Osteoblast (primary cell): Measurements from ENCODE around the gene TMPRSS5. TPM values are rescaled to one million over a fixed set of nuclear protein-coding genes. Genes with fewer than 3 reads are reported as not detected.

Experiments used
- DNase-seq: peaks from one replicate; pipeline ENCODE4 v3.0.0; 2011; ENCODE audit warnings: low spot score, mixed read lengths; ENCODE audit not compliant: insufficient read length; ENCODE audit errors: missing footprints
- H2AFZ ChIP-seq: 2 replicates; pipeline ENCODE4 v1.6.0; 2011; ENCODE audit warnings: mild to moderate bottlenecking, low read length
- H3K27ac ChIP-seq: 2 replicates; pipeline ENCODE4 v1.5.1; 2011; ENCODE audit warnings: mild to moderate bottlenecking, low read depth, low read length, moderate library complexity
- H3K27me3 ChIP-seq: 2 replicates; pipeline ENCODE4 v1.6.0; 2012; ENCODE audit warnings: mild to moderate bottlenecking, control low read depth, inconsistent platforms, low read length, moderate library complexity; ENCODE audit not compliant: insufficient read depth
- H3K36me3 ChIP-seq: 2 replicates; pipeline ENCODE4 v1.5.1; 2011; ENCODE audit warnings: mild to moderate bottlenecking, low read length, control low read depth, moderate library complexity; ENCODE audit not compliant: insufficient read depth
- H3K4me1 ChIP-seq: 2 replicates; pipeline ENCODE4 v1.5.1; 2011; ENCODE audit warnings: mild to moderate bottlenecking, low read length, control low read depth, moderate library complexity; ENCODE audit not compliant: insufficient read depth
- H3K4me2 ChIP-seq: 2 replicates; pipeline ENCODE4 v1.6.0; 2011; ENCODE audit warnings: mild to moderate bottlenecking, low read length; ENCODE audit not compliant: insufficient read depth
- H3K4me3 ChIP-seq: fragments of 200-600 bp; sonication (generic); 3 replicates; pipeline ENCODE4 v1.5.1; 2012; ENCODE audit warnings: mild to moderate bottlenecking, low read length, inconsistent platforms; ENCODE audit not compliant: insufficient read depth
- H3K79me2 ChIP-seq: 2 replicates; pipeline ENCODE4 v1.6.0; 2012; ENCODE audit warnings: mild to moderate bottlenecking, low read length, control low read depth, inconsistent platforms; ENCODE audit not compliant: insufficient read depth
- H3K9me3 ChIP-seq: 2 replicates; pipeline ENCODE4 v1.5.1; 2011; ENCODE audit warnings: low read depth, low read length, control low read depth
- H4K20me1 ChIP-seq: 2 replicates; pipeline ENCODE4 v1.6.0; 2012; ENCODE audit warnings: mild to moderate bottlenecking, low read length, control low read depth; ENCODE audit not compliant: insufficient read depth
- total RNA-seq: library from RNA; depleted of rRNA; stranded (reverse); fragments of >200 nt; gene quantifications from 2 replicates; pipeline ENCODE4 v1.2.3, GENCODE V29; 2012
- TF ChIP-seq, protein P1 (sequence below): IDR thresholded peaks from 2 replicates; pipeline ENCODE4 v1.5.1; 2011; ENCODE audit warnings: mild to moderate bottlenecking, low read depth, low read length, moderate library complexity; ENCODE audit errors: extremely low read depth

The TMPRSS5 gene
- total RNA-seq, result 0.29 and 0.36 TPM in 2 replicates

DNA sequence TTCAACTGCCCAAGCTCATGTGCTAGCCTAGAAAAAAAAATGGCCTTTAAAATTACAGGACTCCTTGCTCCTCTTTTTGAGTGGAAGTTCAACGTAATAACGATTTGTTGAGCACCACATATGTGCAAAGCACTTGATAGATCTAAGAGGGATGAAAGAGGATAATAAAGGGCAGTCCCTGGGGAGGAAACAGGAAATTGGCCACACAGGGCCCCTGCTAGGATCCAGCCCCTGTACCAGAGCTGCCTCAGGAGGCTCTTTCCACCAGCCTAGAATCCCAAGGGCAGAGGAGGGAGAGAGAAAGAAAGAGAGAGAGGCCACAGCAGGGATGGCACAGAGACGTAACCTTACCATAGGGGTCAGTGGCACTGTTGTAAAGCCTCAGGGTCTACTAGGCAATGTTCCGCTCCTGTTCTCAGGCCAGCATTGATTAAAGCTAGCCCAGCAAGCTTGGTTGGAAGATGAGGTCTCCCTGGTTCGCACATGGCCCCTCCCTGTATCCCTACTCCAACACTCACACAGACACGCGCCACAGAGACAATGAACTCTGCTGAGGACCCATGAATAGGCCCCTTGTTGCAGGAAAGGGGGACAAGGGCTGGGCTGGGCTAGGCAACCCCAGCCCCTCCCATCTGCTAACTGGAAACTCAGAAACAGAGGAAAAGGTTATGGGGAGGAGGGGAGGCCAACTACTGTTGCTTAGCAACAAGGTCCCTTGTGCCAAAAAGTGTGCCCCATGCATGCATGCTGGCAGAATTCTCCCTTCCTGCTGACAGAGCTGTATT lies at the start of gene TMPRSS5:
TSS of gene TMPRSS5 (minus strand) at position 438 of the 785 bp plus-strand sequence. CDS start at position 354, 84 bp downstream.
- Histone ChIP-seq H3K79me2 (no peaks in the 10 kb centered on the region), H3K36me3 (no peaks in the 10 kb centered on the region), H2AFZ (no peak within 1 kb of the TSS), H3K9me3 (peaks cover 2% of the 10 kb centered on the region), H3K4me2 (no peak within 1 kb of the TSS), H3K4me1 (no peaks in the 10 kb centered on the region), H3K27me3 (no peaks in the 10 kb centered on the region), H3K27ac (no peak within 1 kb of the TSS), H4K20me1 (no peaks in the 10 kb centered on the region), H3K4me3 (no peak within 1 kb of the TSS)
- TF ChIP-seq, protein P1, sequence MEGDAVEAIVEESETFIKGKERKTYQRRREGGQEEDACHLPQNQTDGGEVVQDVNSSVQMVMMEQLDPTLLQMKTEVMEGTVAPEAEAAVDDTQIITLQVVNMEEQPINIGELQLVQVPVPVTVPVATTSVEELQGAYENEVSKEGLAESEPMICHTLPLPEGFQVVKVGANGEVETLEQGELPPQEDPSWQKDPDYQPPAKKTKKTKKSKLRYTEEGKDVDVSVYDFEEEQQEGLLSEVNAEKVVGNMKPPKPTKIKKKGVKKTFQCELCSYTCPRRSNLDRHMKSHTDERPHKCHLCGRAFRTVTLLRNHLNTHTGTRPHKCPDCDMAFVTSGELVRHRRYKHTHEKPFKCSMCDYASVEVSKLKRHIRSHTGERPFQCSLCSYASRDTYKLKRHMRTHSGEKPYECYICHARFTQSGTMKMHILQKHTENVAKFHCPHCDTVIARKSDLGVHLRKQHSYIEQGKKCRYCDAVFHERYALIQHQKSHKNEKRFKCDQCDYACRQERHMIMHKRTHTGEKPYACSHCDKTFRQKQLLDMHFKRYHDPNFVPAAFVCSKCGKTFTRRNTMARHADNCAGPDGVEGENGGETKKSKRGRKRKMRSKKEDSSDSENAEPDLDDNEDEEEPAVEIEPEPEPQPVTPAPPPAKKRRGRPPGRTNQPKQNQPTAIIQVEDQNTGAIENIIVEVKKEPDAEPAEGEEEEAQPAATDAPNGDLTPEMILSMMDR, result no peak
- DNase-seq, result no peak

DNA sequence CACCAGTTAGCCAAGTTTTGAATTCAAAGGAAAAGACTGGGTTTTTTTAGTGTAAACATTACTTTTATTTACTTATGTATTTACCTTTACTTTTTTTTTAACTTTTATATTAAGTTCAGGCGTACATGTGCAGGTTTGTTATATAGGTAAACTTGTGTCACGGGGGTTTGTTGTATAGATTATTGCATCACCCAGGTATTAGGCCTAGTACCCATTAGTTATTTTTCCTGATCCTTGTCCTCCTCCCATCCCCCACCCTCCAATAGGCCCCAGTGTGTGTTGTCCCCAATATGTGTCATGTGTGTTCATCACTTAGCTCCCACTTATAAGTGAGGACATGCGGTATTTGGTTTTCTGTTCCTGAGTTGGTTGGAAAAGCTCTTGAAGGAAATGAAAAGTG lies 46.8 kb upstream of the TMPRSS5 start:
- H2AFZ ChIP-seq, result no peak overlapping the region
- H3K4me2 ChIP-seq, result no peak overlapping the region
- no peak for DNase-seq
- no peaks in the 10 kb centered on the region for H4K20me1 ChIP-seq
- H3K9me3 ChIP-seq, result no peaks in the 10 kb centered on the region
- peaks cover 40% of the 10 kb centered on the region for H3K36me3 ChIP-seq
- H3K27me3 ChIP-seq, result no peaks in the 10 kb centered on the region
- TF ChIP-seq, protein P1, result no peak
- H3K4me1 ChIP-seq, result no peaks in the 10 kb centered on the region
- no peaks in the 10 kb centered on the region for H3K79me2 ChIP-seq
- no peak overlapping the region for H3K27ac ChIP-seq
- no peak overlapping the region for H3K4me3 ChIP-seq

DNA sequence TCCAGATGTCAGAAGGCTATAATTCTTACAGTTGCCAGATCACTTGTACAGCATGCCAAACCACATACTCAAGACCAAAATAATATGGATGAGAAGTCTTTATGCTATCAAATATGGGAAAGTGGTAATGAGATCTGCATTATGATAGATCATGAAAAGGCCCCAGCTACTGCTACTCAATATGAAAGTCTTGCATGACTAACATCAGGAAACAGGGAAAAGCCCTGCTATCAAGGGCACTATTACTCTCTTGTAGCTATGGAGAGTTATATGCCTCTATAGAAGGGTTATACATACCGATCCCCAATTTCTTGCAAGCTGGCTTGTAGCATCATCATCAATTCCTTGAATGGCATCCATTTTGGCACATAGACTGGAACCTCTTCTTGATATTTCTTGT lies 30.2 kb upstream of the TMPRSS5 start:
- H3K79me2 ChIP-seq, result no peaks in the 10 kb centered on the region
- no peaks in the 10 kb centered on the region for H4K20me1 ChIP-seq
- no peak for DNase-seq
- H2AFZ ChIP-seq, result no peak overlapping the region
- no peaks in the 10 kb centered on the region for H3K9me3 ChIP-seq
- H3K27ac ChIP-seq, result no peak overlapping the region
- no peak overlapping the region for H3K4me3 ChIP-seq
- no peak overlapping the region for H3K4me2 ChIP-seq
- no peaks in the 10 kb centered on the region for H3K27me3 ChIP-seq
- H3K36me3 ChIP-seq, result peaks cover 49% of the 10 kb centered on the region
- H3K4me1 ChIP-seq, result peaks cover 4% of the 10 kb centered on the region
- TF ChIP-seq, protein P1, result no peak

DNA sequence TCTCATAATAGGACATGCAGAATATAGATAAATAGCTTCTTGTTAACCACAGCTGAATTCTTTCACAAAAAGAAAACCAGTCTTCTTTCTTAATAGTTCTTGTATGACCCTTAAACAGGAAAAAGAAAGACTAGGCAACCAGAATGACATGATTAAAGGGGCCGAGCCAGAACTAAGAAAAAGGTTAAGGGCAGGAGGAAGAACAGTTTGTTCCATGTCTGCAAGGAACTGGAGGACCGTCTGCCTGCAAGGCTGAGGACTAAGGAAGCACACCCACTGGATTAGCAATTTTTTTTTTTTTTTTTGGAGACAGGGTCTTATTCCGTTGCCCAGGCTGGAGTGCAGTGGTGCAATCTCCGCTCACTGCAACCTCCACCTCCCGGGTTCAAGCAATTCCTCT lies 26.0 kb upstream of the TMPRSS5 start:
- Histone ChIP-seq H3K79me2 (no peaks in the 10 kb centered on the region), H3K36me3 (peaks cover 17% of the 10 kb centered on the region), H3K27ac (no peak overlapping the region), H3K4me2 (no peak overlapping the region), H3K9me3 (no peaks in the 10 kb centered on the region), H3K4me1 (peaks cover 26% of the 10 kb centered on the region), H3K27me3 (no peaks in the 10 kb centered on the region), H4K20me1 (no peaks in the 10 kb centered on the region), H2AFZ (no peak overlapping the region), H3K4me3 (no peak overlapping the region)
- TF ChIP-seq, protein P1, result no peak
- DNase-seq, result no peak
